Omental fat pad (tissue), 4 donors: ENCODE results near the gene PIK3CB. TPM values are rescaled to one million over a fixed set of nuclear protein-coding genes. Genes with fewer than 3 reads are reported as not detected.

Source experiments
- ATAC-seq: fragments of 150-250 bp; one replicate; pipeline ENCODE4 v1.9.1; 2016; ENCODE audit warnings: mild to moderate bottlenecking, moderate library complexity; ENCODE audit not compliant: low FRiP score
- DNase-seq: peaks from one replicate; pipeline ENCODE4 v3.0.0-alpha.2; 2019; ENCODE audit warnings: low spot score
- CTCF ChIP-seq, 3 donors: fragments of 450-650 bp; IDR thresholded peaks; one replicate each; pipeline ENCODE4 v1.5.1; 2016 to 2017; ENCODE audit warnings: antibody characterized with exemption in 3 of 3, mild to moderate bottlenecking in 3 of 3, moderate library complexity in 2 of 3
- total RNA-seq, 4 donors: library from RNA; depleted of rRNA; stranded (reverse); fragments of >200 nt; gene quantifications; one replicate each; pipeline ENCODE4 v1.1.0, GENCODE V29; 2016

Gene PIK3CB
- total RNA-seq, 4 donors from 2014 or later: 20.6 to 42.8 (median 22.4) TPM

DNA sequence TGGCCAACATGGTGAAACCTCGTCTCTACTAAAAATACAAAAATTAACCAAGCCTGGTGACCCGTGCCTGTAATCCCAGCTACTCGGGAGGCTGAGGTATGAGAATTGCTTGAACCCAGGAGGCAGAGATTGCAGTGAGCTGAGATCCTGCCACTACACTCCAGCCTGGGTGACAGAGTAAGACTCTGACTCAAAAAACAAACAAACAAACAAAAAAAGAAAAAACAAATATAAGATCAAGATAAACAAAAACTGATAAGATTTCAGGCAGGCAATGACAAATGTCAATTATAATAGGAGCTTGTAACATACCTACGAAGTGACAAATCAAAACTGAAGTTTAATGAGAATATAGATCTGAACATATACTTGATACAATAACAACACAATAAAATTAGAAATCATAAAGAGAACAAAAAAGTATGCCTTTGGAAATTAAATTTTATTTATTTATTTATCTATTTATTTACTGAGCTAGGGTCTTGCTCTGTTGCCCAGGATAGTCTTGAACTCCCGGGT lies 155.8 kb downstream of the PIK3CB start:
- ATAC-seq (no peak), DNase-seq (no peak)
- no peak for TF ChIP-seq CTCF (IDR thresholded peaks at IDR 0.05)

GRCh38 chr3:138678086-138678485 lies 156.6 kb downstream of the PIK3CB start:
- DNase-seq: no peak
- ATAC-seq: no peak
- TF ChIP-seq CTCF (IDR thresholded peaks at IDR 0.05): no peak

- ATAC-seq: no peak
- DNase-seq: no peak
- no peak for TF ChIP-seq CTCF (IDR thresholded peaks at IDR 0.05)
These were observed 159.3 kb downstream of the PIK3CB start for GRCh38 chr3:138675393-138675792.

DNA sequence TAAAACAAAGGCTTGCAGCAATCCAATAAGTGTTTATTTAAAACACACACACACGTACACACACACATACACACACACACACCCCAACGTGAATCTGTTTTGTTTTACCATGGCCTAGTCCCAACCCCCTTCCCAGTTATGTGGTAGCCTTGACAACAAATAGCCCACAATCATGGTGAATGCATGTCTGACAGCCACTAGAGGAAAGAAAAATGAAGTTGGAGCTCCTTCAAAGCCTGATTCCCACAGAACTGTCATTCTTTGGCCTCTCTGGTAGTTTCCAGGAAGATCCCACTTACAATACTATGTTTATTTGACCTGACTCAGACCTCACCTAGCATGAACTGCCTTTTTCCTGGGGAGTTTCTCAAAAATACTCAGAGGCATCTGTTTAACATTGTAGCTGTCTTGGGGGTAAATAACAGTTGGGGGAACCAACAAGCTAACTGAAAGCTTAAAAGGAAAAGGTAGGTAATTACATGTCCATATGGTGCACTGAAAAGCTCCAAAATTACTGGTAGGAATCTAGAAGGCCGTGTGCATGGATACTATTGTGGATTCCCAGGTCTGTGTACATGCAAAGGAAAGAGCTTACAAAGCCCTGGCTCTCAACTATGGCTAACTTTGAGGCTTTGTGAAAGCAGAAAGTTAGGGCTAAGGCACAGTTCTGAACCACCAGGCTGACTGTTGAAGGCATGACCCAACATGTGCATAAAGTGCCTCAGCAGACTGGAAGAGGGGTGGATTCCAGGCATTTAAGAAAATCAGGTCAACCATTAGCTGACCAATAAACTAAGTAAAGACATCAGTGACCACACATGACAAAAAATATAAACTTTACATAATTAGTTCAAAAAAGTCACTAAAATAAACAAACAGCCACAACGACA lies 160.8 kb downstream of the PIK3CB start:
- ATAC-seq (peak; percentile 89), DNase-seq (no peak)

GRCh38 chr3:138670407-138670806 lies 164.3 kb downstream of the PIK3CB start:
- ATAC-seq: no peak
- DNase-seq: no peak

More for the DNA sequence above, 160.8 kb downstream of the PIK3CB start:
- no peak for TF ChIP-seq CTCF (IDR thresholded peaks at IDR 0.05)

DNA sequence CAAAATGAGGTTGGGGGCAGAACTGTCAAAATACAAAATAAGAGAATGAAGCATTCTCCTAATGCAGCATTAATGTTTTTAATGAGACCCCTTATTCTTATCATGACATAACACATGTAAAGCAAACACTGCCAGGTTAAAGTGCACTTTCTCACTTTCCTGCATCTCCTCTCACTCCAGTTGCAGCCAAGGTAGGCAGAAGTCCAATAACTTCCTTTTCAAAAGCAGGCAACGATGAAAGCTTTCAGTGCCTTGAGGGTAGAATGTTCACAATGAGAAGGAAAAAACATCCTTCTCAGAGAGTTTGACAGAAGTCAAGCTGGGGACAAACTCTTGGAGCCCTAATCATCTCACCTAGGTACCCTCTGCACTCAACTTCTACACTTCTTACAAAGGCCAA lies 166.6 kb downstream of the PIK3CB start:
- ATAC-seq (no peak), DNase-seq (no peak)
- TF ChIP-seq CTCF (IDR thresholded peaks at IDR 0.05): no peak

More at GRCh38 chr3:138670407-138670806, 164.3 kb downstream of the PIK3CB start:
- no peak for TF ChIP-seq CTCF (IDR thresholded peaks at IDR 0.05)

GRCh38 chr3:138657508-138657907 lies 177.2 kb downstream of the PIK3CB start:
- ATAC-seq: no peak
- no peak for TF ChIP-seq CTCF (IDR thresholded peaks at IDR 0.05)
- no peak for DNase-seq
